Left colon (tissue), 2 donors: Measurements from ENCODE around the gene TCF7L2. TPM values are rescaled to one million over a fixed set of nuclear protein-coding genes. Genes with fewer than 3 reads are reported as not detected.

ENCODE experiments used
- ATAC-seq: fragments of 200-7000 bp; cut with Tn5 transposase; one replicate; pipeline ENCODE4 v1.9.1; 2020; ENCODE audit warnings: mild to moderate bottlenecking, moderate library complexity
- DNase-seq, 2 donors: peaks; one replicate each; pipeline ENCODE4 v3.0.0-alpha.2; 2020
- intact Hi-C, 2 donors: fragments of 100-400 bp; cut with DNase I in 1 of 2; cut with micrococcal nuclease in 1 of 2; formaldehyde crosslinking; loops; one replicate each; pipeline versions ENCODE4 v1.11.2 to v1.14.0; 2022; cut with DNase I, micrococcal nuclease
- total RNA-seq, 2 donors: library from RNA; stranded (reverse); fragmentation: NEBNext Ultra II Directional; extraction: Animal tissue kit (Norgen Biotek cat#: 25700); gene quantifications; one replicate each; pipeline ENCODE4 v1.2.1, GENCODE V29; 2021
- donor health status: DM: no; HTN: no; CAD: no.
- donor health status: DM: yes; HTN: yes; CAD: no.

The TCF7L2 gene
- total RNA-seq, 2 donors from 2014 or later: 114 to 118 TPM

- intact Hi-C loops: no loop called here
- ATAC-seq (no peak), DNase-seq (no peak)
Measured at GRCh38 chr10:113068178-113068890, 118.3 kb downstream of the TCF7L2 start.

GRCh38 chr10:113069595-113069994 lies 119.5 kb downstream of the TCF7L2 start:
- ATAC-seq: no peak
- DNase-seq: no peak
- intact Hi-C loops: no loop called here

GRCh38 chr10:113071446-113071845 lies 121.4 kb downstream of the TCF7L2 start:
- peak; percentile 59 to 71 for DNase-seq
- intact Hi-C loops: no loop called here
- ATAC-seq: peak; percentile 22

GRCh38 chr10:113073549-113074189 lies 123.6 kb downstream of the TCF7L2 start:
- intact Hi-C loops: no loop called here
- DNase-seq (peak; percentile 79 to 91), ATAC-seq (peak; percentile 88)

- no peak for ATAC-seq
- no peak for DNase-seq
- intact Hi-C loops: no loop called here
Measured at GRCh38 chr10:113076949-113077348, 126.9 kb downstream of the TCF7L2 start.

GRCh38 chr10:113078282-113078907 lies 128.3 kb downstream of the TCF7L2 start:
- no peak for DNase-seq
- intact Hi-C loops: no loop called here

GRCh38 chr10:113080061-113080924 lies 130.2 kb downstream of the TCF7L2 start:
- intact Hi-C loops: no loop called here
- DNase-seq: no peak
- ATAC-seq: no peak

More at GRCh38 chr10:113078282-113078907, 128.3 kb downstream of the TCF7L2 start:
- no peak for ATAC-seq

GRCh38 chr10:113080925-113081229 lies 130.8 kb downstream of the TCF7L2 start:
- DNase-seq: no peak
- intact Hi-C loops: no loop called here
- ATAC-seq: no peak

GRCh38 chr10:113084031-113084430 lies 134.0 kb downstream of the TCF7L2 start:
- no peak for ATAC-seq
- no peak for DNase-seq
- intact Hi-C loops: no loop called here

- intact Hi-C loops: no loop called here
- ATAC-seq: no peak
Measured at GRCh38 chr10:113085776-113086175, 135.7 kb downstream of the TCF7L2 start.

GRCh38 chr10:113086282-113086681 lies 136.2 kb downstream of the TCF7L2 start:
- peak; percentile 43 for ATAC-seq
- no peak for DNase-seq

More at GRCh38 chr10:113085776-113086175, 135.7 kb downstream of the TCF7L2 start:
- no peak for DNase-seq

GRCh38 chr10:113087165-113088029 lies 137.3 kb downstream of the TCF7L2 start:
- intact Hi-C loops: no loop called here
- peak; percentile 74 for ATAC-seq
- DNase-seq: peak; percentile 44 to 83

More at GRCh38 chr10:113086282-113086681, 136.2 kb downstream of the TCF7L2 start:
- intact Hi-C loops: no loop called here

GRCh38 chr10:113088194-113088593 lies 138.1 kb downstream of the TCF7L2 start:
- peak; percentile 14 for ATAC-seq
- intact Hi-C loops: no loop called here
- no peak for DNase-seq

- ATAC-seq (peak; percentile 30), DNase-seq (no peak)
- intact Hi-C loops: no loop called here
Measured at GRCh38 chr10:113089551-113089950, 139.5 kb downstream of the TCF7L2 start.

- intact Hi-C loops: loop anchor here in 1 of 2 donors (10.0 kb wide), 1 partner anchor 137 kb away; the partner anchor contains the start of gene TCF7L2
- DNase-seq (peak; percentile 50 to 67), ATAC-seq (peak; percentile 36)
Measured at GRCh38 chr10:113091920-113092319, 141.9 kb downstream of the TCF7L2 start.

GRCh38 chr10:113093188-113094113 lies 143.4 kb downstream of the TCF7L2 start:
- ATAC-seq (peak; percentile 82), DNase-seq (peak; percentile 43 to 54)
- intact Hi-C loops: loop anchor here in 1 of 2 donors (10.0 kb wide), 1 partner anchor 139 kb away; the partner anchor contains the start of gene TCF7L2

GRCh38 chr10:113094114-113094486 lies 144.1 kb downstream of the TCF7L2 start:
- peak; percentile 1 for ATAC-seq
- no peak for DNase-seq
- intact Hi-C loops: loop anchor here in 1 of 2 donors (10.0 kb wide), 1 partner anchor 139 kb away; the partner anchor contains the start of gene TCF7L2
